NB4 (cell line): ENCODE data around the gene CBLB.

Source experiments
- CTCF ChIP-seq: IDR thresholded peaks from one replicate; pipeline ENCODE4 v1.5.1; 2012; ENCODE audit warnings: low read depth, low read length
- MAX ChIP-seq: IDR thresholded peaks from 2 replicates; pipeline ENCODE4 v1.6.1; 2011; ENCODE audit warnings: low read depth, low read length
- MYC ChIP-seq: IDR thresholded peaks from 2 replicates; pipeline ENCODE4 v1.6.1; 2011; ENCODE audit warnings: low read depth, low read length
- POLR2A ChIP-seq: IDR thresholded peaks from 2 replicates; pipeline ENCODE4 v1.6.1; 2011; ENCODE audit warnings: mild to moderate bottlenecking; ENCODE audit not compliant: insufficient read length; ENCODE audit errors: extremely low read depth

GRCh38 chr3:105829229-105829628 lies 39.6 kb downstream of the CBLB start:
- TF ChIP-seq POLR2A = no peak
- no peak for TF ChIP-seq CTCF
- TF ChIP-seq MAX = no peak
- no peak for TF ChIP-seq MYC
